ENCODE data around the gene WLS. TPM values are rescaled to one million over a fixed set of nuclear protein-coding genes. Genes with fewer than 3 reads are reported as not detected.

Gene WLS
- total and polyA plus RNA-seq, 2 donors (not counting 1 experiment from before 2014, with no cell fraction given): 156 to 269 TPM

GRCh38 chr1:68078647-68079046 lies 153.7 kb downstream of the WLS start:
- Histone ChIP-seq H3K9me3 (ENCODE audit: control insufficient read depth, insufficient read depth, low read depth, low read length) (no peaks in the 10 kb centered on the region), H2AFZ (ENCODE audit: low read length) (no peak overlapping the region), H3K27ac (ENCODE audit: insufficient read depth, low read length) (no peak overlapping the region), H3K4me3 (replicated peaks in 1 of 4; ENCODE audit: control extremely low read depth in 1 of 4, insufficient read depth in 1 of 4, low read depth in 3 of 4, low read length in 4 of 4) (no peak overlapping the region), H3K27me3 (ENCODE audit: control insufficient read depth, insufficient read depth, low read length) (no peaks in the 10 kb centered on the region), H3K9ac (ENCODE audit: insufficient read depth, low read length) (no peak overlapping the region), H4K20me1 (ENCODE audit: control insufficient read depth, extremely low read depth, insufficient read depth, low read length) (no peaks in the 10 kb centered on the region), H3K4me1 (ENCODE audit: control insufficient read depth, extremely low read depth, insufficient read depth, low read length) (no peaks in the 10 kb centered on the region), H3K36me3 (ENCODE audit: control insufficient read depth, insufficient read depth, low read length) (no peaks in the 10 kb centered on the region), H3K4me2 (ENCODE audit: extremely low read depth, insufficient read depth, low read length) (no peak overlapping the region), H3K79me2 (ENCODE audit: control insufficient read depth, insufficient read depth, low read length) (no peaks in the 10 kb centered on the region)
- no peak for TF ChIP-seq EZH2 (IDR thresholded peaks at IDR 0.05; ENCODE audit: low read length, missing control alignments)
- no peak for TF ChIP-seq CTCF (conservative IDR thresholded peaks at IDR 0.05 in 1 of 2, IDR thresholded peaks at IDR 0.05 in 1 of 2; ENCODE audit: low read depth in 1 of 2, low read length in 2 of 2)
- DNase-seq (ENCODE audit: low read depth in 2 of 2): no peak

Other genes with a start within 250 kb of the WLS start
- gene DIRAS3, start 181.9 kb downstream of the WLS start, total RNA-seq: 1.5 and 1.8 TPM in 2 replicates
- 2.9 and 6.5 TPM in 2 replicates for gene DIRAS3, start 181.9 kb downstream of the WLS start, polyA plus RNA-seq
- gene RPE65, start 217.4 kb upstream of the WLS start, total RNA-seq: not detected in 2 replicates
- not detected in 2 replicates for gene RPE65, start 217.4 kb upstream of the WLS start, polyA plus RNA-seq

All from fibroblast of lung (primary cell).